Right atrium auricular region (tissue), 2 donors: ENCODE data around the gene GPR179. TPM values are rescaled to one million over a fixed set of nuclear protein-coding genes. Genes with fewer than 3 reads are reported as not detected.

Source experiments
- DNase-seq: peaks from one replicate; pipeline ENCODE4 v3.0.0-alpha.2; 2019; ENCODE audit warnings: low spot score
- H3K27ac ChIP-seq, 2 donors: fragments of 200-600 bp; sonication (generic); 1 replicate in 1 of 2; 2 replicates in 1 of 2; pipeline ENCODE4 v1.5.1; 2016 to 2019
- H3K27me3 ChIP-seq, 2 donors: fragments of 200-600 bp; sonication (generic); one replicate each; pipeline versions ENCODE4 v1.5.1 to v1.6.0; 2017 to 2019
- H3K36me3 ChIP-seq: fragments of 200-600 bp; sonication (generic); one replicate; pipeline ENCODE4 v1.5.1; 2016
- H3K4me1 ChIP-seq, 2 donors: fragments of 200-600 bp; sonication (generic); one replicate each; pipeline versions ENCODE4 v1.5.1 to v1.6.0; 2017 to 2019
- H3K4me3 ChIP-seq, 2 donors: fragments of 200-600 bp; sonication (generic); 1 replicate in 1 of 2; 2 replicates in 1 of 2; pipeline ENCODE4 v1.5.1; 2017 to 2019; ENCODE audit warnings: mild to moderate bottlenecking in 1 of 2, moderate library complexity in 1 of 2
- H3K9me3 ChIP-seq, 2 donors: fragments of 200-600 bp; sonication (generic); one replicate each; pipeline ENCODE4 v1.5.1; 2019
- total RNA-seq, 2 donors: library from RNA; depleted of rRNA; stranded (reverse); fragments of >200 nt; gene quantifications; one replicate each; pipeline ENCODE4 v1.1.0, GENCODE V29; 2016
- TF ChIP-seq, protein P1 (sequence below), 2 donors: fragments of 200-600 bp; sonication (generic); IDR thresholded peaks; one replicate each; pipeline ENCODE4 v1.5.1; 2019; ENCODE audit warnings: antibody characterized with exemption in 2 of 2

The GPR179 gene
- total RNA-seq, 2 donors from 2014 or later: not detected

DNA sequence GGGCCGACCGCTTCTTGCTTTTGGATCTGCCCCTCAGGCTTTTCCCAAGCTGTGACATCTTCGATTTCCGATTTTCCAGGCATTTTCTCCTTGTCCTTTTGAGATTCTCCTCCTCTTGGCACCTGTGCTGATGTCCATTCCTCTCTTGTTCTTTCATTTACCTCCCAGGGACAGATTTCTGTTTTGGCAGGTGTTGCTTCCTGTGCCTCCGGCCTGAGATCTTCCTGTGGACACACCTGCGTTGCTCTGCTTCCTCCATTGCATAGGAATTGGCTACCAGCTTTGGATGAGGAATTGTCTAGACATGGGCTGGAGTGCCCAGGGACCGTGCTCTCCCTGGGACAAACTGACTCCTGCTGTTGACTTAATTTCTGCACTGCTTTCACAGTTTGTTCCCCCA lies 15.1 kb downstream of the GPR179 start:
- Histone ChIP-seq H3K4me3 (no peak overlapping the region), H3K27ac (no peak overlapping the region), H3K4me1 (peaks cover 0 to 7% of the 10 kb centered on the region in 2 donors), H3K27me3 (no peaks in the 10 kb centered on the region), H3K36me3 (no peaks in the 10 kb centered on the region), H3K9me3 (no peaks in the 10 kb centered on the region)
- DNase-seq: no peak
- TF ChIP-seq, protein P1, sequence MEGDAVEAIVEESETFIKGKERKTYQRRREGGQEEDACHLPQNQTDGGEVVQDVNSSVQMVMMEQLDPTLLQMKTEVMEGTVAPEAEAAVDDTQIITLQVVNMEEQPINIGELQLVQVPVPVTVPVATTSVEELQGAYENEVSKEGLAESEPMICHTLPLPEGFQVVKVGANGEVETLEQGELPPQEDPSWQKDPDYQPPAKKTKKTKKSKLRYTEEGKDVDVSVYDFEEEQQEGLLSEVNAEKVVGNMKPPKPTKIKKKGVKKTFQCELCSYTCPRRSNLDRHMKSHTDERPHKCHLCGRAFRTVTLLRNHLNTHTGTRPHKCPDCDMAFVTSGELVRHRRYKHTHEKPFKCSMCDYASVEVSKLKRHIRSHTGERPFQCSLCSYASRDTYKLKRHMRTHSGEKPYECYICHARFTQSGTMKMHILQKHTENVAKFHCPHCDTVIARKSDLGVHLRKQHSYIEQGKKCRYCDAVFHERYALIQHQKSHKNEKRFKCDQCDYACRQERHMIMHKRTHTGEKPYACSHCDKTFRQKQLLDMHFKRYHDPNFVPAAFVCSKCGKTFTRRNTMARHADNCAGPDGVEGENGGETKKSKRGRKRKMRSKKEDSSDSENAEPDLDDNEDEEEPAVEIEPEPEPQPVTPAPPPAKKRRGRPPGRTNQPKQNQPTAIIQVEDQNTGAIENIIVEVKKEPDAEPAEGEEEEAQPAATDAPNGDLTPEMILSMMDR (IDR thresholded peaks at IDR 0.05): no peak

DNA sequence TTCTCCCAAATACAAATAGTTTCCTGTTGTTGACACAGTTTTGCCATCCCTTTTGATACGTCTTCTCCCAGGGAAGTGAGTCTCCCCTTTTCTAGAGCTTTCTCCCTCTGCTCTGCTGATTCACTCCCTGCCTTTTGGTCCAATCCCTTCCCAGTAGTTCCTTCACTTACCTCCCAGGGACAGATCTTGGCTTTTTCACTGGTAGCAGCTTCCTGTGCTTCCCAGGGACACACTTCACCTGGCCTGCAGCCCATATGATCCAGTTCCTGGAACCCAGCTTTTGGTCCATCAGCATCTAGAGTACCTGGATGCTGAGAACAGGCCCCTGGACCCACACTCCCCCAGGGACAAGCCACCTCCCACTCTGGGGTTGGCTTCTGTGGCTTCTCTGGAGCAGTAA lies 15.8 kb downstream of the GPR179 start:
- Histone ChIP-seq H3K27me3 (no peaks in the 10 kb centered on the region), H3K4me1 (peaks cover 0 to 7% of the 10 kb centered on the region in 2 donors), H3K36me3 (no peaks in the 10 kb centered on the region), H3K4me3 (no peak overlapping the region), H3K27ac (no peak overlapping the region), H3K9me3 (no peaks in the 10 kb centered on the region)
- TF ChIP-seq, protein P1 (IDR thresholded peaks at IDR 0.05): no peak
- no peak for DNase-seq

DNA sequence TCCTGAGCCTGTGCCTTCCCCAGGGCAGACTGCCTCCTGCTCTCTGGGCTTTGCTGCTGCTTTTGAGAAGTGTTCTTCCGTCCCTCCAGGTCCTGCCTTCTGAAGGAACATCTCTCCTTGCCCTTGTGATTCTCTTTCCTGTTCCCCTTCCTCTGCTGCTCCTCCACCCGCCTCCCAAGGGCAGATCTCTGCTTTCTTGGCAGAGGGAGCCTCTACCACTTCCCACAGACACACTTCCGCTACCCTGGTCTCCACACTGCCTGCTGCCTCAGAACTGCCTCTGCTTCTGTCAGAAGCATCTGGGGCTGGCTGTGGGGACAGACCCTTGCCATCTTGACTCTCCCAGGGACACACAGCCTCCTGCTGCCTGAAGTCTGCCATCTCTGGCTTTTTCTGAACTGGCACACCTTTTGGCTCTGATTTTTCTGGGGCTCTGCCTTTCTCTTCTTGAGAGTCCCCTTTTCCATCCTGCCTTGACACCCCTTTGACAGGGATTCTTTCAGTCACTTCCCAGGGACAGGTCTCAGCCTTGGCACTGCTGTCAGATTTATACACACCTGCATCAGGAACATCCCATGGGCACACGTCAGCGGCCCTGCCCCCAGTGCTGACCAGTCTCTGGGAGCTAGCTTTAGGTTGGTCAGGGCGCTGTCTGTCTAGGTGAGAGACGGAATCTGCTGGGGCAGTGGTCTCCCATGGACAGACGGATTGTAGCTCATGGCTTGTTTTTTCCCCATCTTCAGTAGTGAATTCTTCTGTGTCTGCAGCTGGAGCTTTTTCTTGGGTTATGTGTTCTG lies 16.6 kb downstream of the GPR179 start:
- Histone ChIP-seq H3K4me3 (no peak overlapping the region), H3K4me1 (peaks cover 0 to 7% of the 10 kb centered on the region in 2 donors), H3K27ac (peak overlapping the region in 1 of 2 donors; percentile 18), H3K9me3 (no peaks in the 10 kb centered on the region), H3K36me3 (peaks cover 3% of the 10 kb centered on the region), H3K27me3 (no peaks in the 10 kb centered on the region)
- TF ChIP-seq, protein P1 (IDR thresholded peaks at IDR 0.05): no peak
- DNase-seq: no peak

DNA sequence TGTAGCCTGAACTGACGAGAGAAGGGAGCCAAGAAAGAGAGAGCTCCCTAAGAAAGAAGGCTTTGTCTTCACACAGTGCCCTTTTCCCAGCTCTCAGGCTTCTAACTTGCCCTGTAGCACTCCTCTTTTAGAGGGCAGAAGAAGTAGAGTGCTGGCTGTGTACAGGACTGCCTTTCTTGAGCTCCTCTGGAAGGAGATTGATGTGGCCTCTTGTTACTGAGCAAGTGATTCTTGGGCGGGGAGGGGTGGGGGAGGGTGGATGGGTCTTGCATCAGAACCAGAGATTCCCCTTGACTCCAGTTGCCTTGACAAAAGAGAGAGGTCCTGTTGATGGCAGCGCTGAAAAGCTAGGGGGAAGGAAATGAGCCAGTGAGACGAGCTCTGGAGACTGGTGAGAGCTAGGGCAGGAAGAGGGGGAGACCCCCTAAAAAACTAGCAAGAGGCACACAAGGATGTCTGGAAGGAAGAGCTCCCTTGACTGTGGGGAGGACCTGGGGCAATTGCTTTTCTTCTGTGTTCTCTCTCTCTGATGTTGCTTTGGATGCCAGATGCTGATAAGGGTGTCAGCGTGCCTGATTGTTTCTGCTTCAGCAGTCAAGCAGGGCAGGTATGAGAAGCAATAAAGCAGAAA lies 18.4 kb downstream of the GPR179 start:
- H3K27ac ChIP-seq: no peak overlapping the region
- TF ChIP-seq, protein P1 (IDR thresholded peaks at IDR 0.05): no peak
- H3K27me3 ChIP-seq: no peaks in the 10 kb centered on the region
- peaks cover 0 to 7% of the 10 kb centered on the region in 2 donors for H3K4me1 ChIP-seq
- peaks cover 12% of the 10 kb centered on the region for H3K36me3 ChIP-seq
- no peak overlapping the region for H3K4me3 ChIP-seq
- H3K9me3 ChIP-seq: no peaks in the 10 kb centered on the region
- DNase-seq: no peak

DNA sequence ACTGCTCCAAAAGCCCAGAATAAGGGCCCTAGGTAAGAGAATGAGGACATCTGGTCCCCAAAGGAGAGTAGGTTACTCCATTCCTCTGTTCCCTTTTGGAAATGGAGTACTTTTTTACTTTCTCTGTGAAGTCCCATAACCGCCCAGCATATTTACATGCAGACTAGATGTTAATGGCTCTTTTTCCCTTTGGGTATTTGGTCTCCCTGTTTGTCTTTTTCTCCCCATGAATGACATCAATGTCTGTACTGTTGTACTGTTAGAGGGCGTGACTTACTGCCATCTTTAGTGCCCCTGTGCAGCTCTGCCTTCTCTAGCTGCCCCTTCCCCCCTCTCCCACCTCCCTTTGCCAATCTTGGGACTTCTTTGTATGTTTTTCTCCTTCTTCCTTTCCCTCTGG lies 19.0 kb downstream of the GPR179 start:
- Histone ChIP-seq H3K4me1 (peaks cover 0 to 7% of the 10 kb centered on the region in 2 donors), H3K27me3 (no peaks in the 10 kb centered on the region), H3K36me3 (peaks cover 12% of the 10 kb centered on the region), H3K27ac (no peak overlapping the region), H3K4me3 (no peak overlapping the region), H3K9me3 (no peaks in the 10 kb centered on the region)
- no peak for DNase-seq
- TF ChIP-seq, protein P1 (IDR thresholded peaks at IDR 0.05): no peak
